IMR-90 (cell line): Measurements from ENCODE around the gene MLX. TPM values are rescaled to one million over a fixed set of nuclear protein-coding genes. Genes with fewer than 3 reads are reported as not detected.

Experiments used
- ATAC-seq: fragments of 200-7000 bp; cut with Tn5 transposase; 2 replicates; pipeline ENCODE4 v1.9.1; 2020; ENCODE audit warnings: low read depth, mild to moderate bottlenecking, moderate library complexity
- BruUV-seq: library from RNA; stranded (reverse); fragments of 400-500 nt; replicated peaks from 2 replicates; lab custom pipeline; 2021; lab: Mats Ljungman, UMichigan
- CTCF ChIA-PET: fragments of 300-600 bp; formaldehyde crosslinking; extraction: SDS; loops from one replicate; lab custom pipeline; 2021; ENCODE audit warnings: antibody characterized with exemption; lab: Yijun Ruan, JAX
- POLR2A ChIA-PET: fragments of 300-600 bp; sonication (Branson Sonifier 250); formaldehyde crosslinking; loops from one replicate; lab custom pipeline; 2022; ENCODE audit warnings: antibody characterized with exemption; ENCODE audit not compliant: unreplicated experiment; lab: Charles Lee
- DNase-seq: peaks from one replicate; pipeline ENCODE4 v3.0.0; 2013
- H2AFZ ChIP-seq: replicated peaks from 2 replicates; pipeline ENCODE3; 2013; ENCODE audit warnings: low read length, mild to moderate bottlenecking; ENCODE audit not compliant: poor library complexity
- H2AK5ac ChIP-seq: 2 replicates; pipeline ENCODE4 v1.6.1; 2013; ENCODE audit warnings: low read depth, low read length, inconsistent platforms
- H2AK9ac ChIP-seq: replicated peaks from 2 replicates; pipeline ENCODE3; 2013; ENCODE audit warnings: mild to moderate bottlenecking, low read depth, low read length, moderate library complexity; ENCODE audit not compliant: poor library complexity
- H2BK120ac ChIP-seq: 2 replicates; pipeline ENCODE4 v1.6.1; 2013; ENCODE audit warnings: low read depth, low read length, inconsistent platforms
- H2BK15ac ChIP-seq: 3 replicates; pipeline ENCODE4 v1.6.1; 2013; ENCODE audit warnings: low read depth, low read length, inconsistent platforms
- H2BK20ac ChIP-seq: 2 replicates; pipeline ENCODE4 v1.6.1; 2013; ENCODE audit warnings: low read depth, mild to moderate bottlenecking, inconsistent platforms, low read length, moderate library complexity
- H2BK5ac ChIP-seq: 2 replicates; pipeline ENCODE4 v1.6.1; 2013; ENCODE audit warnings: mild to moderate bottlenecking, low read depth, low read length, inconsistent platforms; ENCODE audit not compliant: poor library complexity, severe bottlenecking
- H3K14ac ChIP-seq: replicated peaks from 2 replicates; pipeline ENCODE4 v1.6.1; 2013; ENCODE audit warnings: low read depth, low read length, inconsistent platforms
- H3K18ac ChIP-seq: 2 replicates; pipeline ENCODE4 v1.6.1; 2013; ENCODE audit warnings: low read depth, low read length, control low read depth
- H3K23ac ChIP-seq: 2 replicates; pipeline ENCODE4 v1.6.1; 2013; ENCODE audit warnings: low read depth, low read length, inconsistent platforms
- H3K27ac ChIP-seq: 2 replicates; pipeline ENCODE4 v1.5.1; 2013; ENCODE audit warnings: mild to moderate bottlenecking, control low read depth, low read length; ENCODE audit not compliant: insufficient read depth
- H3K27me3 ChIP-seq: 2 replicates; pipeline ENCODE4 v1.6.1; 2013; ENCODE audit warnings: low read length; ENCODE audit not compliant: control insufficient read depth, insufficient read depth
- H3K36me3 ChIP-seq: 2 replicates; pipeline ENCODE4 v1.6.1; 2013; ENCODE audit warnings: low read length, mixed read lengths; ENCODE audit not compliant: control insufficient read depth, insufficient read depth
- H3K4ac ChIP-seq: 2 replicates; pipeline ENCODE4 v1.6.1; 2013; ENCODE audit warnings: low read depth, low read length, inconsistent platforms
- H3K4me1 ChIP-seq: 2 replicates; pipeline ENCODE4 v1.6.1; 2013; ENCODE audit warnings: low read length, mixed read lengths; ENCODE audit not compliant: control insufficient read depth, insufficient read depth
- H3K4me2 ChIP-seq: 2 replicates; pipeline ENCODE4 v1.6.1; 2013; ENCODE audit warnings: low read depth, mild to moderate bottlenecking, control low read depth, low read length, moderate library complexity
- H3K4me3 ChIP-seq: 2 replicates; pipeline ENCODE4 v1.5.1; 2013; ENCODE audit warnings: low read depth, mild to moderate bottlenecking, control low read depth, low read length, moderate library complexity; ENCODE audit not compliant: insufficient read depth
- H3K56ac ChIP-seq: 2 replicates; pipeline ENCODE4 v1.6.1; 2013; ENCODE audit warnings: low read length, inconsistent platforms; ENCODE audit not compliant: insufficient read depth; ENCODE audit errors: extremely low read depth
- H3K79me1 ChIP-seq, 2 experiments: 2 replicates each; pipeline ENCODE4 v1.6.1; 2013; ENCODE audit warnings: low read length in 2 of 2, inconsistent platforms in 1 of 2, low read depth in 1 of 2
- H3K9ac ChIP-seq: 2 replicates; pipeline ENCODE4 v1.6.1; 2013; ENCODE audit warnings: low read depth, low read length, control low read depth
- H3K9me1 ChIP-seq: 2 replicates; pipeline ENCODE4 v1.6.1; 2013; ENCODE audit warnings: low read length, inconsistent platforms; ENCODE audit not compliant: insufficient read depth
- H3K9me3 ChIP-seq: 2 replicates; pipeline ENCODE4 v1.6.1; 2013; ENCODE audit warnings: low read length; ENCODE audit not compliant: control insufficient read depth, insufficient read depth
- H4K20me1 ChIP-seq: 2 replicates; pipeline ENCODE4 v1.6.1; 2013; ENCODE audit warnings: low read length, inconsistent platforms; ENCODE audit not compliant: insufficient read depth
- H4K5ac ChIP-seq: 2 replicates; pipeline ENCODE4 v1.6.1; 2013; ENCODE audit warnings: mild to moderate bottlenecking, low read depth, low read length, control low read depth
- H4K8ac ChIP-seq, 2 experiments: 2 replicates each; pipeline ENCODE4 v1.6.1; 2013; ENCODE audit warnings: low read depth in 2 of 2, low read length in 2 of 2, control low read depth in 1 of 2, inconsistent platforms in 1 of 2
- H4K91ac ChIP-seq: 2 replicates; pipeline ENCODE4 v1.6.1; 2013; ENCODE audit warnings: low read depth, low read length, inconsistent platforms; ENCODE audit not compliant: insufficient read depth
- BHLHE40 ChIP-seq: fragments of 150-350 bp; IDR thresholded peaks from 2 replicates; pipeline ENCODE4 v1.6.1; 2016; ENCODE audit warnings: mild to moderate bottlenecking, low read depth, low read length
- FOS ChIP-seq: fragments of 150-350 bp; IDR thresholded peaks from 2 replicates; pipeline ENCODE4 v1.6.1; 2016; ENCODE audit warnings: low read depth, low read length
- NFE2L2 ChIP-seq: fragments of 150-350 bp; IDR thresholded peaks from 2 replicates; pipeline ENCODE4 v1.6.1; 2016; ENCODE audit warnings: low read depth, mild to moderate bottlenecking, low read length
- POLR2A ChIP-seq: IDR thresholded peaks from 2 replicates; pipeline ENCODE4 v1.6.1; 2012; ENCODE audit warnings: mild to moderate bottlenecking, low read depth, low read length
- RFX5 ChIP-seq: IDR thresholded peaks from 2 replicates; pipeline ENCODE4 v1.8.0; 2012; ENCODE audit warnings: low read depth, mild to moderate bottlenecking, low read length, moderate library complexity
- WGBS, 2 experiments: methylation state at CpG; one replicate each; pipeline versions ENCODE4 v1.1.5 to v1.1.7; 2013; ENCODE audit warnings: missing lambda C conversion rate in 2 of 2; ENCODE audit not compliant: insufficient read length in 1 of 2; ENCODE audit errors: extremely low coverage in 2 of 2; 5-methylcytosine and 5-hydroxymethylcytosine counted together
- dilution Hi-C: fragments of 300-500 bp; cut with HindIII; formaldehyde crosslinking; loops from one replicate; pipeline ENCODE4 v1.14.3; 2018; ENCODE audit warnings: low sequenced_read_pairs; ENCODE audit not compliant: unreplicated experiment
- in situ Hi-C: fragments of 300-500 bp; cut with MboI; formaldehyde crosslinking; loops from 3 replicates; pipeline ENCODE4 v1.14.3; 2019; ENCODE audit warnings: low sequenced_read_pairs, inconsistent platforms, mixed read lengths
- intact Hi-C: fragments of 100-400 bp; cut with micrococcal nuclease; formaldehyde crosslinking; loops from 2 replicates; pipeline ENCODE4 v1.10.0; 2022
- polyA plus RNA-seq, 3 experiments: library from polyadenylated mRNA; depleted of rRNA; stranded (reverse); fragments of >200 nt; gene quantifications; 2 replicates each; pipeline ENCODE4 v1.2.3, GENCODE V29; 2012; ENCODE audit warnings: low replicate concordance in 1 of 3
- total RNA-seq: library from RNA; depleted of rRNA; stranded (reverse); fragments of >200 nt; gene quantifications from 2 replicates; pipeline ENCODE4 v1.2.3, GENCODE V29; 2012

MLX gene
- total and polyA plus RNA-seq, 2 of the 4 experiments (the other 2 are of a cell fraction): 37.8 to 45.6 TPM

DNA sequence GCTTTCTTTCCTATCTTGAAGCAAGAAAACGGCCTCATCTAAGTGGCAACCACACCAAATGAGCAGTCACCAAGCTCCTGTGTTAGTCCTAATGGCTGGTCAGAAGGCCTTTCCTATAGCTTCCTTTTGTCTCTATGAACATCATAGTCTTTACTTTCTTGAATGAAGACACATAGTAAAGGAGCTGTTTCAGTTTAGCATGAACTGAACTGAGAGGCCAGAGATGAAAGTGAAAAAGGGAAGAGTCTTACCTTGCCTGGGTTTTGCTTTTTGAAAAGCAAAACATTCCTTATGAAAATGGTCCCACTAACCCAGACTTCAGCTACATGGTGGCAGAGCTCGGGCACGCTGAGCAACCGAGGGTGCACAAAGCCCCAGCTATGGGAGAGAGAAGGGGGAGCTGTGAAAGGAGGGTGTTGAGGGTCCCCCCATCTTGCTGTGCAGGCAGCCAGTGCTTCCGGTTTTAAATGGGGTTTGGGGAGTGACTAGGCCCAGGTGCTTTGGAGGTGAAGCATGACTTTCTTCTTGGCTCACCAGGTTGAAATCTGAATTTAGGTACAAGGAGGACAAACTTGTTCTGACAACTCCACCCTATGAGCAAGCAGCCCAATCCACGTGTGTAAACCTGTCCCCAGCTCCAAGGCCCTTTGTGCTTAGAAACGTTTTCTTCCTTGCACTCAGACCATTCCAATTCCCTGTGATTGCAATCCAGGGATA lies 19.8 kb downstream of the MLX start:
- intact Hi-C loops (no loop called here), in situ Hi-C loops (no loop called here), dilution Hi-C loops (no loop called here)
- DNase-seq (no peak), ATAC-seq (no peak)
- Histone ChIP-seq H3K9me1 (no peaks in the 10 kb centered on the region; the same call in 1 of the 2 replicates), H2AK5ac (no peak overlapping the region), H4K5ac (no peak overlapping the region), H3K56ac (no peak overlapping the region), H3K4me3 (no peak overlapping the region), H3K23ac (no peak overlapping the region), H2BK20ac (no peak overlapping the region), H4K8ac (no peak overlapping the region), H3K79me1 (0 out of 4 replicates have a peak, but pooled peaks cover 4 to 9% of the 10 kb centered on the region in 2 experiments), H3K27ac (no peak overlapping the region), H4K91ac (no peak overlapping the region), H4K20me1 (peaks cover 17% of the 10 kb centered on the region; the same call in 1 of the 2 replicates), H2AFZ (no peak overlapping the region), H3K18ac (no peak overlapping the region), H2BK120ac (no peak overlapping the region), H3K4me1 (no peaks in the 10 kb centered on the region), H2BK5ac (no peak overlapping the region), H3K9me3 (no peaks in the 10 kb centered on the region), H2BK15ac (no peak overlapping the region), H3K9ac (no peak overlapping the region), H3K4me2 (no peak overlapping the region), H3K27me3 (no peaks in the 10 kb centered on the region), H3K14ac (no peak overlapping the region), H2AK9ac (no peak overlapping the region), H3K4ac (no peak overlapping the region), H3K36me3 (peaks cover 67% of the 10 kb centered on the region)
- no peak for TF ChIP-seq BHLHE40
- no peak for TF ChIP-seq RFX5
- no peak for TF ChIP-seq NFE2L2
- TF ChIP-seq POLR2A: no peak
- no peak for TF ChIP-seq FOS
- BruUV-seq: no TSS peak
- ChIA-PET CTCF (interaction anchor here (1.7 kb wide), 1 partner anchor 9 kb away, joined by 5 read pairs; the partner anchor contains the start of gene PSMC3IP), POLR2A (no interaction called here)
- no CpG with 5 or more reads among the region's 7 CpGs for WGBS, 2 experiments
